A549 (cell line): ENCODE data around the gene LMOD1.

Experiments used
- BHLHE40 ChIP-seq: IDR thresholded peaks from 2 replicates; pipeline ENCODE4 v1.6.1; 2012; ENCODE audit warnings: low read depth, low read length, inconsistent platforms
- CHD2 ChIP-seq: fragments of 150-350 bp; IDR thresholded peaks from 2 replicates; pipeline ENCODE4 v1.6.1; 2014; ENCODE audit warnings: low read length; ENCODE audit not compliant: partially characterized antibody
- CTCF ChIP-seq: fragments of >200 bp; sonication (Bioruptor Twin); formaldehyde crosslinking; IDR thresholded peaks from 3 replicates; pipeline ENCODE4 v1.5.1; 2016
- ESRRA ChIP-seq: fragments of 150-350 bp; IDR thresholded peaks from 2 replicates; pipeline ENCODE4 v1.6.1; 2014; ENCODE audit warnings: mild to moderate bottlenecking, low read length, borderline replicate concordance
- POLR2A ChIP-seq: IDR thresholded peaks from 2 replicates; pipeline ENCODE4 v1.6.1; 2012; ENCODE audit warnings: mild to moderate bottlenecking, low read length
- RFX5 ChIP-seq: fragments of 450-650 bp; IDR thresholded peaks from 2 replicates; pipeline ENCODE4 v1.7.1; 2014; ENCODE audit warnings: antibody characterized with exemption, mild to moderate bottlenecking, moderate library complexity
- TF ChIP-seq, protein P1 (sequence below): fragments of 450-650 bp; IDR thresholded peaks from 2 replicates; pipeline ENCODE4 v1.6.1; 2014; ENCODE audit warnings: antibody characterized with exemption

GRCh38 chr1:201883266-201883665 lies 63.1 kb downstream of the LMOD1 start:
- TF ChIP-seq CTCF (no peak), BHLHE40 (no peak), ESRRA (no peak), CHD2 (no peak), POLR2A (no peak), RFX5 (no peak)
- TF ChIP-seq, protein P1, sequence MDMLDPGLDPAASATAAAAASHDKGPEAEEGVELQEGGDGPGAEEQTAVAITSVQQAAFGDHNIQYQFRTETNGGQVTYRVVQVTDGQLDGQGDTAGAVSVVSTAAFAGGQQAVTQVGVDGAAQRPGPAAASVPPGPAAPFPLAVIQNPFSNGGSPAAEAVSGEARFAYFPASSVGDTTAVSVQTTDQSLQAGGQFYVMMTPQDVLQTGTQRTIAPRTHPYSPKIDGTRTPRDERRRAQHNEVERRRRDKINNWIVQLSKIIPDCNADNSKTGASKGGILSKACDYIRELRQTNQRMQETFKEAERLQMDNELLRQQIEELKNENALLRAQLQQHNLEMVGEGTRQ, result no peak
